Stomach (tissue), 4 donors: Measurements from ENCODE around the gene KCNN2.

Experiments
- EP300 ChIP-seq: sonication (generic); formaldehyde crosslinking; IDR thresholded peaks from one replicate; pipeline ENCODE4 v1.6.1; 2017; ENCODE audit warnings: antibody characterized with exemption
- POLR2A ChIP-seq, 4 donors: fragments of 450-650 bp; IDR thresholded peaks; one replicate each; pipeline ENCODE4 v1.6.1; 2016; ENCODE audit warnings: antibody characterized with exemption in 4 of 4, control low read depth in 2 of 4, mild to moderate bottlenecking in 1 of 4, moderate library complexity in 1 of 4
- TF ChIP-seq, protein P1 (sequence below), 7 experiments: fragments of 450-650 bp in 4 of 7; fragments of 200-600 bp in 3 of 7; sonication (generic) in 3 of 7; IDR thresholded peaks; one replicate each; pipeline ENCODE4 v1.5.1; 2016 to 2019; ENCODE audit warnings: antibody characterized with exemption in 7 of 7, control low read depth in 2 of 7, mild to moderate bottlenecking in 1 of 7

GRCh38 chr5:114367029-114367428, 5.2 kb downstream of the KCNN2 start:
- TF ChIP-seq, protein P1, sequence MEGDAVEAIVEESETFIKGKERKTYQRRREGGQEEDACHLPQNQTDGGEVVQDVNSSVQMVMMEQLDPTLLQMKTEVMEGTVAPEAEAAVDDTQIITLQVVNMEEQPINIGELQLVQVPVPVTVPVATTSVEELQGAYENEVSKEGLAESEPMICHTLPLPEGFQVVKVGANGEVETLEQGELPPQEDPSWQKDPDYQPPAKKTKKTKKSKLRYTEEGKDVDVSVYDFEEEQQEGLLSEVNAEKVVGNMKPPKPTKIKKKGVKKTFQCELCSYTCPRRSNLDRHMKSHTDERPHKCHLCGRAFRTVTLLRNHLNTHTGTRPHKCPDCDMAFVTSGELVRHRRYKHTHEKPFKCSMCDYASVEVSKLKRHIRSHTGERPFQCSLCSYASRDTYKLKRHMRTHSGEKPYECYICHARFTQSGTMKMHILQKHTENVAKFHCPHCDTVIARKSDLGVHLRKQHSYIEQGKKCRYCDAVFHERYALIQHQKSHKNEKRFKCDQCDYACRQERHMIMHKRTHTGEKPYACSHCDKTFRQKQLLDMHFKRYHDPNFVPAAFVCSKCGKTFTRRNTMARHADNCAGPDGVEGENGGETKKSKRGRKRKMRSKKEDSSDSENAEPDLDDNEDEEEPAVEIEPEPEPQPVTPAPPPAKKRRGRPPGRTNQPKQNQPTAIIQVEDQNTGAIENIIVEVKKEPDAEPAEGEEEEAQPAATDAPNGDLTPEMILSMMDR (IDR thresholded peaks at IDR 0.05): no peak
- TF ChIP-seq POLR2A (IDR thresholded peaks at IDR 0.05): no peak
- no peak for TF ChIP-seq EP300
